ENCODE results near the gene ZFX.

GRCh38 chrX:24219320-24219719 is 69.8 kb downstream of the ZFX start:
- no peak for TF ChIP-seq CTCF (IDR thresholded peaks at IDR 0.05)
- TF ChIP-seq POLR2A (IDR thresholded peaks at IDR 0.05): no peak

Data from testis (tissue), 2 donors.